Fibroblast of villous mesenchyme (primary cell): ENCODE results near the gene CAVIN1. TPM values are rescaled to one million over a fixed set of nuclear protein-coding genes. Genes with fewer than 3 reads are reported as not detected.
"Not testable (repeated sequence)": the region's sequence is repeated elsewhere in the genome, so short reads cannot be mapped to it uniquely, and the experiment has no call there.

Experiments
- DNase-seq: peaks from one replicate; pipeline ENCODE4 v3.0.0-alpha.2; 2010; ENCODE audit warnings: low read depth
- H3K4me3 ChIP-seq: 2 replicates; pipeline ENCODE4 v1.5.1; 2011; ENCODE audit warnings: low read depth, mild to moderate bottlenecking, low read length
- total RNA-seq: library from RNA; depleted of rRNA; stranded (reverse); fragments of >200 nt; gene quantifications from 2 replicates; pipeline ENCODE4 v1.2.3, GENCODE V29; 2012
- TF ChIP-seq, protein P1 (sequence below): IDR thresholded peaks from 2 replicates; pipeline ENCODE4 v1.5.1; 2012; ENCODE audit warnings: low read depth, mild to moderate bottlenecking, low read length; ENCODE audit not compliant: insufficient read depth

CAVIN1 gene
- total RNA-seq, 1 donor = 988 TPM

DNA sequence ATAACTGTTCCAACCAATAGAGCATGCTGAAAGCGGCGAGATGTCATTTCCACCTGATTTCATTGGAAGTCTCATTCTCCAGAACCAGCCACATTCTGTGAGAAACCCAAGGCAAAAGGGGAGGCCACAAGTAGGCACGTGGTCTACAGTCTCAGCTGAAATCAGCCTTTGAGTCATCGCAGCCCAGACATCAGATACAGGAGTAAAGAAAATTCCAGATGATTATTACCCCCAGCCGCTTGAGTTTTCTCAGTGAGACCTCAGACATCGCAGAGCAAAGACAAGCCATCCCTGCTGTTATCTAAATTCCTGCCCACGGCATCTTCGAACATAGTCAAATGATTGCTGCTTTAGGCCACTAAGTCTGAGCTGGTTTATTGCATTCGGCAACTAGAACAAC is 57.9 kb downstream of the CAVIN1 start:
- TF ChIP-seq, protein P1, sequence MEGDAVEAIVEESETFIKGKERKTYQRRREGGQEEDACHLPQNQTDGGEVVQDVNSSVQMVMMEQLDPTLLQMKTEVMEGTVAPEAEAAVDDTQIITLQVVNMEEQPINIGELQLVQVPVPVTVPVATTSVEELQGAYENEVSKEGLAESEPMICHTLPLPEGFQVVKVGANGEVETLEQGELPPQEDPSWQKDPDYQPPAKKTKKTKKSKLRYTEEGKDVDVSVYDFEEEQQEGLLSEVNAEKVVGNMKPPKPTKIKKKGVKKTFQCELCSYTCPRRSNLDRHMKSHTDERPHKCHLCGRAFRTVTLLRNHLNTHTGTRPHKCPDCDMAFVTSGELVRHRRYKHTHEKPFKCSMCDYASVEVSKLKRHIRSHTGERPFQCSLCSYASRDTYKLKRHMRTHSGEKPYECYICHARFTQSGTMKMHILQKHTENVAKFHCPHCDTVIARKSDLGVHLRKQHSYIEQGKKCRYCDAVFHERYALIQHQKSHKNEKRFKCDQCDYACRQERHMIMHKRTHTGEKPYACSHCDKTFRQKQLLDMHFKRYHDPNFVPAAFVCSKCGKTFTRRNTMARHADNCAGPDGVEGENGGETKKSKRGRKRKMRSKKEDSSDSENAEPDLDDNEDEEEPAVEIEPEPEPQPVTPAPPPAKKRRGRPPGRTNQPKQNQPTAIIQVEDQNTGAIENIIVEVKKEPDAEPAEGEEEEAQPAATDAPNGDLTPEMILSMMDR = no peak
- peak; percentile 90 for DNase-seq
- H3K4me3 ChIP-seq = no peak overlapping the region

DNA sequence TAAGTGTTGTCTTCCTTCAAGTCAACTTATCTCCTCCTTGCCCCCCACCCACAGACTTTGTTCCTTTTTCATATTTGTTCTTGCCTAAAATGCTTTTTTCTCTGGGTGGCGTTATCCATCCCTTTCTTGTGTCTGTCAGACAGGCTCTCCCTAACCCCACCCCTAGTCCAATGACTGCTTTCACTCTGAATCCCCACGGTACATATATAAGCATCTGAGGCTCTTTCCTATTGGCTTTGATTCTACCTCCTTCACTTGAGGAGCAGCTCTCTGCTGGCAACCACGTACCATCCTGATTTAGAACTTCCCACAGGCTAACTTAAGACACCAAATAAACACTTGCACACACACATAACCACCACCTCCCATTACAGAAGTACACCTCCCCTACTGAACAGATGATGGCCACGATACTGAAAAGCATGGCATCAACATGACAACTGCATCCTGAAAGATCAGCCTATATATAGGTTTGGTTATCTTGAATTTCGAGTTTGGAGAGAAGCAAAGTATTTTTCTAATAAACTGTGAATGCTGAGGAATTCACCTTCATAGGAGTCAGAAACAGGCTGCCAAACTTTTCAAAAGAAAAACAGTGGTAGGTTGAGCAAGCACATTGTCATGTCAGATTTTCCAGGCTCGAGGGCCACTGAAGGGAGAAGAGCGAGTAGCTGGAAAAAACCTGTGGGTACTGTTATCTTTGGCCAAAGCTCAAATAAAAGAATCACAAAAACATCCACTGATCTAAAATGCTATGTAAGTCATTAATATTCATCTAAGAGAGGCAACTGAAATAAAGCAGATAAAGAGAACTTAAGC is 59.1 kb downstream of the CAVIN1 start:
- TF ChIP-seq, protein P1 = no peak
- no peak overlapping the region for H3K4me3 ChIP-seq
- no peak for DNase-seq

DNA sequence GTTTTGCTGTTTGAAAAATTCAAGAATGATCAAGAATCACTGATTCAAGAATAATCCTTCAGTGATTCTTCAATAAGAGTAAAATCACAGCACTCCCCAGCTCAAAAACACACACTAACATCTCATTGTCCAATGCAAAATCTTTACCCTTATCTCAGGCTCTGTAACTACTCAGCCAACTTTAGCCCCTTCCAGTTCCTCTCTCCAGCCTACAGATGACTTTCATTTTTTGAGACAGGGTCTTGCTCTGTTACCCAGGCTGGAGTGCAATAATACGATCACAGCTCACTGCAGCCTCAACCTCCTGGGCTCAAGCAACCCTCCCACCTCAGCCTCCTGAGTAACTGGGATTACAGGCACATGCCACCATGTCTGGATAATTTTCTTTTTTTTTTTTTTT is 59.8 kb downstream of the CAVIN1 start:
- H3K4me3 ChIP-seq = no peak overlapping the region
- DNase-seq = no peak
- TF ChIP-seq, protein P1 = no peak

DNA sequence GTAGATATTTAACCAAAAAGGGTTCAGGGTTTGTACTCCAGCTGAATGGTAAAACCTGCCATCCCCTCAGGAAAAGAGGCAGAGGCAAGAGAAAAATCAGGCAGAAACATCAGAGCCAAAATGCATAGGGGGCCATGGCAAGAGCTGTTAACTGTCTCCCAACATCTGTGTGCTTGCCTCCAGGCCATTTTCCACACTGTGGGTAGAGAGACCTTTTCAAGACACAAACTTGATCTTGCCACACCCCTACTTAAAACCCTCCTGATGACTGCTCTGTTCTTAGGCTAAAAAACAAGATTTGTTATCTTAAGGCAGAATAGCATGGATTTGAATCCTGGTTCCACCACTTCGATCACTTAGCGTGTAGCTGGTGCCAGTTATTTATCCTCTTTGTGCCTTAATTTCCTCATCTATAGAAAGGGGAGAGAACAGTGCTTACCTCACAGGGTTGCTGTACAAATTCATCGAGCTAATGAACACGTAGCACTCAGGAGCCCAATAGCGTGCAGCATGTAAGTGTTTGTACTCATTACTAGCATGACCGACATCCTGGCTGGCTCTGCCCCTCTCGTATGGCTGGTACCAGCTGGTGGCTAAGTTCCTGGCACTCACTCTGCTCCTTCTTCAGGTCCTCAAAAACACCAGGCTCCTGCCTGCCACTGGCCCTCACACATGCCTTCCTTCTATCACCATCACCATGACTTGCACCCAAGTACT is 60.7 kb downstream of the CAVIN1 start:
- TF ChIP-seq, protein P1 = no peak
- DNase-seq = no peak
- H3K4me3 ChIP-seq = no peak overlapping the region

DNA sequence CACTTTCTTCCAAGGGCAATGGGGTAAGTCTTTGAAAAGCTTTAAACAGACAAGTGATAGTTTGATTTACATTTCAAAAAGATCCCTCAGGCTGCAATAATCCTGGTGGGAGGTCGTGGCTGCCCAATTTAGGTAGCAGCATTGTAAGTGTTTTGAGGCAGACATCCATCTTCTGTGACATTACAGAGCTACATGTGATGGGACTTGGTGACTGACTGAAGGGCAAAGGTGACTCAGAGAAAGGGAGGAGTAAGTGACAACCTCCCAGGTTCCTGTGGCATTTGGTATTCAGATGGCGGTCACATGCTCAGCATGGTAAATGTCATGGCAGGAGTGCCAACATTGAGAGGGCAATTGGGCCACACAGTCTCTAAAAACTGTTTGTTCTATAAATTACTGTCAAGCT is 61.3 kb downstream of the CAVIN1 start:
- H3K4me3 ChIP-seq = no peak overlapping the region
- TF ChIP-seq, protein P1 = no peak
- no peak for DNase-seq

DNA sequence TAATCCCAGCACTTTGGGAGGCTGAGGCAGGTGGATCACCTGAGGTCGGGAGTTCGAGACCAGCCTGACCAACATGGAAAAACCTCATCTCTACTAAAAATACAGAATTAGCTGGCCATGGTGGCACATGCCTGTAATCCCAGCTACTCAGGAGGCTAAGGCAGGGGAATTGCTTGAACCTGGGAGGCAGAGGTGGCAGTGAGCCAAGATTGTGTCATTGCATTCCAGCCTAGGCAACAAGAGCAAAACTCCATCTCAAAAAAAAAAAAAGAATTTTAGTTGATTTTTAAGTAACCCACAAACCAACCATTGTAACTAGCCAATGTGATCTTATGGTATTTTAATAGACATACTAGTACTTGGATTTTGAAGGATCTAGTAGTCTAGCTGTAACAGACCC is 62.7 kb downstream of the CAVIN1 start:
- H3K4me3 ChIP-seq, DNase-seq: not testable (repeated sequence)

DNA sequence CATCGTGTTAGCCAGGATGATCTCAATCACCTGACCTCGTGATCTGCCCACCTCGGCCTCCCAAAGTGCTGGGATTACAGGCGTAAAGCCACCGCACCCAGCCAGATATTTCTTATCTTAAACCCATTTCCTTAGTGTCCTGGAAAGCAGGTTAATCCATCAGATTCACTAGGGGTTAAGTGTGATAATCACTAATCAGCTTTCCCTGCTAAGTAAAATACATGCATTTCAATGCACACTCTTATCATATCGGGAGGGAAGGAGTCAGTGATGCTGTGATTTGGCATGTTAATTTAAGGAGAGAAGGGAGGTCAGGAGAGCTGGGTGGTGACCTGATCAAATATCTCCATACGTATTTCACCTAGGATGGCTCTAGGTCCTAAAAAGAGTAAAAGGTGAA is 63.9 kb downstream of the CAVIN1 start:
- DNase-seq = no peak
- TF ChIP-seq, protein P1 = no peak
- H3K4me3 ChIP-seq = no peak overlapping the region
